Measurements from ENCODE around the gene PI4K2B.

PI4K2B gene

GRCh38 chr4:25233737-25234389 is at the start of gene PI4K2B:
PI4K2B (plus strand) TSS chr4:25234033; CDS start chr4:25234164, 131 bp downstream.
- no peak for TF ChIP-seq CTCF (IDR thresholded peaks at IDR 0.05)

GRCh38 chr4:25184056-25184455 is 49.8 kb upstream of the PI4K2B start:
- TF ChIP-seq CTCF (IDR thresholded peaks at IDR 0.05), result no peak

- TF ChIP-seq CTCF (IDR thresholded peaks at IDR 0.05), result no peak
Observed at GRCh38 chr4:25190407-25190806, 43.4 kb upstream of the PI4K2B start.

GRCh38 chr4:25198713-25199112 is 35.1 kb upstream of the PI4K2B start:
- TF ChIP-seq CTCF (IDR thresholded peaks at IDR 0.05), result no peak

GRCh38 chr4:25207997-25208396 is 25.8 kb upstream of the PI4K2B start:
- no peak for TF ChIP-seq CTCF (IDR thresholded peaks at IDR 0.05)

GRCh38 chr4:25209702-25210101 is 24.1 kb upstream of the PI4K2B start:
- no peak for TF ChIP-seq CTCF (IDR thresholded peaks at IDR 0.05)

GRCh38 chr4:25211721-25212120 is 22.1 kb upstream of the PI4K2B start:
- TF ChIP-seq CTCF (IDR thresholded peaks at IDR 0.05), result no peak

- TF ChIP-seq CTCF (IDR thresholded peaks at IDR 0.05), result no peak
Observed at GRCh38 chr4:25212822-25213221, 21.0 kb upstream of the PI4K2B start.

Data from LNCAP (cell line).